Measurements from ENCODE around the gene TM4SF4. TPM values are rescaled to one million over a fixed set of nuclear protein-coding genes. Genes with fewer than 3 reads are reported as not detected.
A peak's percentile ranks its signal among the peaks of the same experiment; 100 is the strongest.

Gene TM4SF4
- total RNA-seq, 1 experiment from 2014 or later: not detected

- H3K4me1 Mint-ChIP-seq (ENCODE audit: insufficient read depth, unreplicated experiment): peaks cover 21% of the 10 kb centered on the region
- intact Hi-C loops (cut with micrococcal nuclease): no loop called here
- no TSS peak for BruUV-seq (replicated peaks)
- H3K36me3 Mint-ChIP-seq (ENCODE audit: insufficient read depth, unreplicated experiment): no peaks in the 10 kb centered on the region
- POLR2A ChIA-PET: interaction anchor here (0.6 to 1.2 kb wide), 2 partner anchors 20 to 31 kb away, joined by 3 to 5 read pairs; no protein-coding TSS in a partner anchor
- CTCF ChIA-PET: interaction anchor here (0.6 kb wide), 1 partner anchor 366 kb away, joined by 7 read pairs; no protein-coding TSS in a partner anchor
- peaks cover 8% of the 10 kb centered on the region for H3K9me3 Mint-ChIP-seq (ENCODE audit: unreplicated experiment)
- H3K4me3 Mint-ChIP-seq (ENCODE audit: unreplicated experiment): no peak overlapping the region
- DNase-seq (ENCODE audit: unreplicated experiment): no peak
- no peak overlapping the region for H3K27ac Mint-ChIP-seq (ENCODE audit: low read depth, unreplicated experiment)
- H3K27me3 Mint-ChIP-seq (ENCODE audit: insufficient read depth, unreplicated experiment): no peaks in the 10 kb centered on the region
- no peak for TF ChIP-seq CTCF (IDR thresholded peaks at IDR 0.05; ENCODE audit: unreplicated experiment)
These were observed 21.2 kb upstream of the TM4SF4 start for GRCh38 chr3:149453140-149453805.

GRCh38 chr3:149454746-149455145 is 19.8 kb upstream of the TM4SF4 start:
- H3K9me3 Mint-ChIP-seq (ENCODE audit: unreplicated experiment): peaks cover 8% of the 10 kb centered on the region
- intact Hi-C loops (cut with micrococcal nuclease): no loop called here
- ChIA-PET CTCF (interaction anchor here (1.2 to 1.5 kb wide), 4 partner anchors 14 to 53 kb away, joined by 3 to 7 read pairs (median 4); no protein-coding TSS in a partner anchor), POLR2A (interaction anchor here (0.8 to 2.2 kb wide), 6 partner anchors 9 to 81 kb away, joined by 3 to 14 read pairs (median 6); partner anchors contain the start of gene TM4SF4)
- H3K4me3 Mint-ChIP-seq (ENCODE audit: unreplicated experiment): no peak overlapping the region
- peak; percentile 46 for DNase-seq (ENCODE audit: unreplicated experiment)
- TF ChIP-seq CTCF (IDR thresholded peaks at IDR 0.05; ENCODE audit: unreplicated experiment): no peak
- H3K27ac Mint-ChIP-seq (ENCODE audit: low read depth, unreplicated experiment): no peak overlapping the region
- H3K36me3 Mint-ChIP-seq (ENCODE audit: insufficient read depth, unreplicated experiment): no peaks in the 10 kb centered on the region
- no peaks in the 10 kb centered on the region for H3K27me3 Mint-ChIP-seq (ENCODE audit: insufficient read depth, unreplicated experiment)
- peaks cover 15% of the 10 kb centered on the region for H3K4me1 Mint-ChIP-seq (ENCODE audit: insufficient read depth, unreplicated experiment)
- no TSS peak for BruUV-seq (replicated peaks)

- peaks cover 9% of the 10 kb centered on the region for H3K4me1 Mint-ChIP-seq (ENCODE audit: insufficient read depth, unreplicated experiment)
- CTCF ChIA-PET: interaction anchor here (0.6 to 1.5 kb wide), 7 partner anchors 13 to 296 kb away, joined by 3 to 7 read pairs (median 3); no protein-coding TSS in a partner anchor
- DNase-seq (ENCODE audit: unreplicated experiment): no peak
- no peaks in the 10 kb centered on the region for H3K36me3 Mint-ChIP-seq (ENCODE audit: insufficient read depth, unreplicated experiment)
- peaks cover 8% of the 10 kb centered on the region for H3K9me3 Mint-ChIP-seq (ENCODE audit: unreplicated experiment)
- TF ChIP-seq CTCF (IDR thresholded peaks at IDR 0.05; ENCODE audit: unreplicated experiment): no peak
- POLR2A ChIA-PET: interaction anchor here (0.8 to 2.2 kb wide), 6 partner anchors 9 to 82 kb away, joined by 3 to 14 read pairs (median 6); partner anchors contain the start of gene TM4SF4
- no peaks in the 10 kb centered on the region for H3K27me3 Mint-ChIP-seq (ENCODE audit: insufficient read depth, unreplicated experiment)
- no TSS peak for BruUV-seq (replicated peaks)
- intact Hi-C loops (cut with micrococcal nuclease): no loop called here
- H3K4me3 Mint-ChIP-seq (ENCODE audit: unreplicated experiment): no peak overlapping the region
- no peak overlapping the region for H3K27ac Mint-ChIP-seq (ENCODE audit: low read depth, unreplicated experiment)
These were observed 19.1 kb upstream of the TM4SF4 start for GRCh38 chr3:149455366-149455765.

GRCh38 chr3:149455989-149456388 is 18.5 kb upstream of the TM4SF4 start:
- Mint-ChIP-seq H3K4me1 (ENCODE audit: insufficient read depth, unreplicated experiment) (peaks cover 8% of the 10 kb centered on the region), H3K27ac (ENCODE audit: low read depth, unreplicated experiment) (no peak overlapping the region), H3K27me3 (ENCODE audit: insufficient read depth, unreplicated experiment) (no peaks in the 10 kb centered on the region), H3K4me3 (ENCODE audit: unreplicated experiment) (no peak overlapping the region), H3K9me3 (ENCODE audit: unreplicated experiment) (peaks cover 8% of the 10 kb centered on the region), H3K36me3 (ENCODE audit: insufficient read depth, unreplicated experiment) (no peaks in the 10 kb centered on the region)
- no TSS peak for BruUV-seq (replicated peaks)
- no peak for TF ChIP-seq CTCF (IDR thresholded peaks at IDR 0.05; ENCODE audit: unreplicated experiment)
- CTCF ChIA-PET: interaction anchor here (0.6 to 1.5 kb wide), 7 partner anchors 12 to 295 kb away, joined by 3 to 7 read pairs (median 3); no protein-coding TSS in a partner anchor
- DNase-seq (ENCODE audit: unreplicated experiment): no peak
- intact Hi-C loops (cut with micrococcal nuclease): no loop called here
- POLR2A ChIA-PET: interaction anchor here (0.9 to 2.2 kb wide), 4 partner anchors 8 to 54 kb away, joined by 3 to 14 read pairs (median 8); partner anchors contain the start of gene TM4SF4
